ENCODE measurements around the gene NQO1. TPM values are rescaled to one million over a fixed set of nuclear protein-coding genes. Genes with fewer than 3 reads are reported as not detected.
"Not testable (repeated sequence)": the region's sequence is repeated elsewhere in the genome, so short reads cannot be mapped to it uniquely, and the experiment has no call there.

Gene NQO1
- total RNA-seq, 3 donors from 2014 or later (not counting 1 experiment from before 2014, with no cell fraction given): 4.0 to 4.8 (median 4.5) TPM

DNA sequence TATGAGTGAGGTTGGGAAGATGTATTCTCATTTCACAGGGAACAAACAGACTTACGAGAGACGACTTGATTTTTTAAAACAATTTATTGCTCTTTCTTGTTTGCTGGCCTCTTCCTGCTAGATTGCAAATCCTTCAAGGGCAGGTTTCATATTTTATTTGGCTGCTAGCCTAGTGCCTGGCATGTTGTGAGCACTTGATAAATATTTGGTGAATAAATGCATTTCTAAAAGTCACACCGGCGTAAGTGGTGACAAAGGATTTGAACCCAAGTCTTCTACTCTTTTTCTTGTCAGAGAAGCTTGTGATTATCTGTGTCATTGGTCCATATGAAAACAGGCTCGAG, 37.2 kb upstream of the NQO1 start:
- Histone ChIP-seq H3K9me3 (ENCODE audit: control insufficient read depth, insufficient read depth, low read length) (no peaks in the 10 kb centered on the region), H3K4me3 (ENCODE audit: low read length) (no peak overlapping the region), H3K36me3 (ENCODE audit: control insufficient read depth, insufficient read depth, low read length) (no peaks in the 10 kb centered on the region), H3K27me3 (ENCODE audit: control insufficient read depth, insufficient read depth, low read length) (no peaks in the 10 kb centered on the region), H3K27ac (ENCODE audit: low read length) (peak overlapping the region; percentile 90), H3K4me1 (ENCODE audit: control insufficient read depth, insufficient read depth, low read length) (peaks cover 15% of the 10 kb centered on the region)
- TF ChIP-seq, protein P1, sequence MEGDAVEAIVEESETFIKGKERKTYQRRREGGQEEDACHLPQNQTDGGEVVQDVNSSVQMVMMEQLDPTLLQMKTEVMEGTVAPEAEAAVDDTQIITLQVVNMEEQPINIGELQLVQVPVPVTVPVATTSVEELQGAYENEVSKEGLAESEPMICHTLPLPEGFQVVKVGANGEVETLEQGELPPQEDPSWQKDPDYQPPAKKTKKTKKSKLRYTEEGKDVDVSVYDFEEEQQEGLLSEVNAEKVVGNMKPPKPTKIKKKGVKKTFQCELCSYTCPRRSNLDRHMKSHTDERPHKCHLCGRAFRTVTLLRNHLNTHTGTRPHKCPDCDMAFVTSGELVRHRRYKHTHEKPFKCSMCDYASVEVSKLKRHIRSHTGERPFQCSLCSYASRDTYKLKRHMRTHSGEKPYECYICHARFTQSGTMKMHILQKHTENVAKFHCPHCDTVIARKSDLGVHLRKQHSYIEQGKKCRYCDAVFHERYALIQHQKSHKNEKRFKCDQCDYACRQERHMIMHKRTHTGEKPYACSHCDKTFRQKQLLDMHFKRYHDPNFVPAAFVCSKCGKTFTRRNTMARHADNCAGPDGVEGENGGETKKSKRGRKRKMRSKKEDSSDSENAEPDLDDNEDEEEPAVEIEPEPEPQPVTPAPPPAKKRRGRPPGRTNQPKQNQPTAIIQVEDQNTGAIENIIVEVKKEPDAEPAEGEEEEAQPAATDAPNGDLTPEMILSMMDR (IDR thresholded peaks at IDR 0.05): no peak
- Mint-ChIP-seq H3K27ac (peak overlapping the region; percentile 97 to 99), H3K27me3 (ENCODE audit: low read depth in 2 of 2) (no peaks in the 10 kb centered on the region), H3K36me3 (no peaks in the 10 kb centered on the region), H3K4me3 (peak overlapping the region; percentile 92), H3K9me3 (no peaks in the 10 kb centered on the region), H3K4me1 (peaks cover 31 to 34% of the 10 kb centered on the region in 2 donors)
- 80% methylated on average over 5 of the region's 5 CpGs for WGBS (ENCODE audit: insufficient coverage)
- intact Hi-C loops (cut with micrococcal nuclease): no loop called here
- DNase-seq: no peak
- ATAC-seq: no peak

DNA sequence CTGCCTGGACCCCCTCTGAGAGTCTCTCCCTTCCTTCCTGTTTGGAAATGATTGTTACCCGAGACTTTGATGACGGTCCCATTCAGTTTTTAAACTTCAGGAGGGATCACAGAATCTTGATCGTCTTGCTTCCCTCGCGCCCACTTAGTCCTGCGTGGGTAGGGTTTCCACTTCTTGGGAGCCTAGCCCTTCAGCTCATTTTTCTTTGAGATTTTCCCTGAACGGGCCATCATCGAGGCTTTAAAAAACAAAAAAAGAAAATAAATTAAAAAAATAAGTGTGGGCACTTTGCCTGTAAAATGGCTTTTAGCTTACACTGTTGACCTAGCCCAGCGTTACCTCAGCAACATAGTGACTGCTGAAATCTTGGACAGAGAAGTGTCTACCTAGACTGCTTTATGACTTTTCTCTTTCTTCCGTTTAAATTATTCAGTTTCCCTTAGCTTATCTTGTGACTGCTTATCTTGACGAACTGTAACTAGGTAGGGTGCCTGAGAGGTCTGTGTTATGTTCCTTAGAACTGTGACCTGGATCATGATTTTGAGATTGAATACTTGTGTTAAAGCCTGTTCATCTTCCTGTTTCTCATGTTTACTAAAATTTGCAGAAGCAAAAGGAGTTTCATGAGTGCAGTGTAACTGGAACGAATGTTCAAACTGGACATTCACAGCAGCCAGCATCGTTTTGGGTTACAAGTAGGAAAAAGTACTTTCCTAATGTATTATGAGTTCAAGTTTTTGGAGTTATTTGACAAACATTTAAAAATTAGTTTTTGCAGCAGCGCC, 36.6 kb upstream of the NQO1 start:
- Histone ChIP-seq H3K27ac (ENCODE audit: low read length) (peak overlapping the region; percentile 90), H3K9me3 (ENCODE audit: control insufficient read depth, insufficient read depth, low read length) (no peaks in the 10 kb centered on the region), H3K4me3 (ENCODE audit: low read length) (peak overlapping the region; percentile 90), H3K36me3 (ENCODE audit: control insufficient read depth, insufficient read depth, low read length) (no peaks in the 10 kb centered on the region), H3K27me3 (ENCODE audit: control insufficient read depth, insufficient read depth, low read length) (no peaks in the 10 kb centered on the region), H3K4me1 (ENCODE audit: control insufficient read depth, insufficient read depth, low read length) (peaks cover 15% of the 10 kb centered on the region)
- TF ChIP-seq, protein P1 (IDR thresholded peaks at IDR 0.05): no peak
- intact Hi-C loops (cut with micrococcal nuclease): no loop called here
- WGBS (ENCODE audit: insufficient coverage): 10% methylated on average over 13 of the region's 14 CpGs
- peaks cover 31 to 32% of the 10 kb centered on the region in 2 donors for H3K4me1 Mint-ChIP-seq
- peak in 1 of 2 donors; percentile 64 for DNase-seq
- no peaks in the 10 kb centered on the region for H3K36me3 Mint-ChIP-seq
- peak overlapping the region; percentile 97 to 99 for H3K27ac Mint-ChIP-seq
- H3K9me3 Mint-ChIP-seq: no peaks in the 10 kb centered on the region
- H3K4me3 Mint-ChIP-seq: peak overlapping the region; percentile 92
- no peaks in the 10 kb centered on the region for H3K27me3 Mint-ChIP-seq (ENCODE audit: low read depth in 2 of 2)
- peak; percentile 31 to 61 (median 47) for ATAC-seq

DNA sequence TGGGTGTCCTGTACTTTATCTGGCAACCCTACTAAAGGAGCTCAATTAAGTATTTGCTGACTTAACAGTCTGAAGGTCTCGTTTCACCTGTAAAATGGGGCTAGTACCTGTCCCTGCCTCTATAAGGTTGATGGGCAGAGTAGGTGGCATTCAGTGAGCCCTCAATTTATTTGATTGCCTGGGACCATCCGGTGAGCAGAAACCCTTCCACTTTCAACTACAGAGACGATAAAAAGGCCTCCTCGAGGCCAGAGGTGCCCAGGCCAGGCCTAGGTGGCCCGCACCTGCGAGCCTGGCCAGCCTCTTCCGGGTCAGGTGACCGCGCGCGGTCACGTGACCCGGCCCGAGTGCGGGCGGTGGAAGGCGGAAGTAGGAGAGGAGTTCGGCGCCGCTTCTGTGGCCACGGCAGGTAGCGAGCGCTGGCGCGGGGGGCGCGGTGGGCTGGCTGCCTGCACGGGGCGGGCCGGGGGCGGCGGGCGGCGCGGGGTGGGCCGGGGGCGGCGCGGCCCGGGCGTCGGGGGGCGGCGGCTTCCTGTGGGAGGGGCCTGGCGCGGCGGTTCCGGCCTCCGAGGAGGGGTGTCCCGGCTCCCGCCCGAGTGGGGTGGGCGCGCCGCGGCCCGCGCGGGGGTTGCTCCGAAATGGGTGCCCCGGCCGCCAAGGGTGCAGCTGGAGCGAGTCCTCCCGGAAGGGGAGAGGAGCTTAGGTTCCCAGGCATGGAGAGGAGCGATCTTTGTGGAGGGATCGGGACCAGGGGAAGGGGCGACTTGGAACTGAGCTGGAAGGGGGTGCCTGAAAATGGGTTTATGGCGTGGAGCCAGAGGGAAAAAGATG, 35.8 kb upstream of the NQO1 start, which contains the start of gene WWP2:
WWP2 (plus strand) TSS at position 350 of the 831 bp plus-strand sequence. CDS start 24,679 bp downstream, outside the sequence.
- peak within 1 kb of the TSS; percentile 97 for H3K27ac ChIP-seq (ENCODE audit: low read length)
- no peaks in the 10 kb centered on the region for H3K27me3 Mint-ChIP-seq (ENCODE audit: low read depth in 2 of 2)
- TF ChIP-seq, protein P1 (IDR thresholded peaks at IDR 0.05): no peak
- peaks cover 15% of the 10 kb centered on the region for H3K4me1 ChIP-seq (ENCODE audit: control insufficient read depth, insufficient read depth, low read length)
- no peaks in the 10 kb centered on the region for H3K9me3 ChIP-seq (ENCODE audit: control insufficient read depth, insufficient read depth, low read length)
- peak within 1 kb of the TSS; percentile 90 for H3K4me3 ChIP-seq (ENCODE audit: low read length)
- H3K27ac Mint-ChIP-seq: peak within 1 kb of the TSS; percentile 97 to 99
- no peaks in the 10 kb centered on the region for H3K36me3 ChIP-seq (ENCODE audit: control insufficient read depth, insufficient read depth, low read length)
- peak; percentile 85 to 87 (median 86) for ATAC-seq
- intact Hi-C loops (cut with micrococcal nuclease): no loop called here
- DNase-seq: peak; percentile 71 to 92
- no peaks in the 10 kb centered on the region for H3K9me3 Mint-ChIP-seq
- no peaks in the 10 kb centered on the region for H3K27me3 ChIP-seq (ENCODE audit: control insufficient read depth, insufficient read depth, low read length)
- H3K36me3 Mint-ChIP-seq: no peaks in the 10 kb centered on the region
- H3K4me1 Mint-ChIP-seq: peaks cover 27 to 28% of the 10 kb centered on the region in 2 donors
- peak within 1 kb of the TSS; percentile 92 for H3K4me3 Mint-ChIP-seq
- WGBS (ENCODE audit: insufficient coverage): under 1% methylated on average over 67 of the region's 68 CpGs

DNA sequence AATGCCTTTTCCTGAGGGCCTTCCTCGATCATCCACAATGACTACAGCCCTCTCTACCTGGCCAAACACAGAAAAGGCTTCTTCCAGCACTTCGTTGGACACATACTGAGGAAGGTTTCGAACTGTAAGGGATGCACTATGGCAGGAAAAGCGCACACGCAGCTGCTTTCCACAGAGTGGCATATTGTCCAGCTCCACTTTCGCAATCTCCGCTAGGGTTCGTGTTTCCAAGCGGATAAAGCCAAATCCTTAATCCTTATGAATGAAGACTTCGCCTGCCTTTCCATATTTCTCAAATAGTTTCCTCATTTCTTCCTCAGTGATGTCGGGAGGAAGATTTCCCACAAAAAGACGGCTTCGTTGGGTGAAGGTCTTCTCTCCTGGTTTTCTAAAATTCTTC, 31.0 kb upstream of the NQO1 start:
- DNase-seq; H3K9me3 ChIP-seq (ENCODE audit: control insufficient read depth, insufficient read depth, low read length); H3K9me3 Mint-ChIP-seq; intact Hi-C loops (cut with micrococcal nuclease); H3K27ac Mint-ChIP-seq; H3K36me3 ChIP-seq (ENCODE audit: control insufficient read depth, insufficient read depth, low read length); H3K27ac ChIP-seq (ENCODE audit: low read length); H3K27me3 ChIP-seq (ENCODE audit: control insufficient read depth, insufficient read depth, low read length); H3K27me3 Mint-ChIP-seq (ENCODE audit: low read depth in 2 of 2); H3K4me3 Mint-ChIP-seq; H3K4me3 ChIP-seq (ENCODE audit: low read length); H3K36me3 Mint-ChIP-seq; ATAC-seq: not testable (repeated sequence)
- WGBS (ENCODE audit: insufficient coverage): 85% methylated on average over 12 of the region's 13 CpGs
- H3K4me1 ChIP-seq (ENCODE audit: control insufficient read depth, insufficient read depth, low read length): peaks cover 25% of the 10 kb centered on the region
- H3K4me1 Mint-ChIP-seq: peaks cover 20 to 34% of the 10 kb centered on the region in 2 donors

Data from natural killer cell (primary cell).